BLaER1 (cell line): ENCODE measurements around the gene RCE1.

Experiments used
- H3K27ac ChIP-seq: shearing (Covaris generic); formaldehyde crosslinking; 2 replicates; pipeline ENCODE4 v1.8.1; 2022
- H3K27me3 ChIP-seq: shearing (Covaris generic); formaldehyde crosslinking; 2 replicates; pipeline ENCODE4 v1.8.1; 2022
- H3K36me3 ChIP-seq: shearing (Covaris generic); formaldehyde crosslinking; 2 replicates; pipeline ENCODE4 v1.8.1; 2022
- H3K4me1 ChIP-seq: shearing (Covaris generic); formaldehyde crosslinking; 2 replicates; pipeline ENCODE4 v1.8.1; 2022
- H3K4me2 ChIP-seq: shearing (Covaris generic); formaldehyde crosslinking; 2 replicates; pipeline ENCODE4 v1.8.1; 2022
- H3K4me3 ChIP-seq: shearing (Covaris generic); formaldehyde crosslinking; 2 replicates; pipeline ENCODE4 v1.8.1; 2022
- H3K9ac ChIP-seq: shearing (Covaris generic); formaldehyde crosslinking; 2 replicates; pipeline ENCODE4 v1.8.1; 2022
- H3K9me3 ChIP-seq: shearing (Covaris generic); formaldehyde crosslinking; 2 replicates; pipeline ENCODE4 v1.8.1; 2022
- H4K20me1 ChIP-seq: shearing (Covaris generic); formaldehyde crosslinking; 2 replicates; pipeline ENCODE4 v1.8.1; 2022
- Cebpa-rat ChIP-seq: shearing (Covaris generic); IDR thresholded peaks from 2 replicates; pipeline ENCODE4 v1.8.1; 2022

The RCE1 gene

GRCh38 chr11:66884443-66884842, 41.2 kb downstream of the RCE1 start:
- no peak for TF ChIP-seq Cebpa-rat
- no peak overlapping the region for H3K27ac ChIP-seq
- no peak overlapping the region for H3K4me2 ChIP-seq
- peaks cover 41% of the 10 kb centered on the region for H3K4me1 ChIP-seq
- no peak overlapping the region for H3K9ac ChIP-seq
- H3K9me3 ChIP-seq: no peaks in the 10 kb centered on the region
- no peaks in the 10 kb centered on the region for H4K20me1 ChIP-seq
- H3K36me3 ChIP-seq: no peaks in the 10 kb centered on the region
- H3K27me3 ChIP-seq: no peaks in the 10 kb centered on the region
- H3K4me3 ChIP-seq: no peak overlapping the region

GRCh38 chr11:66885469-66885868, 42.2 kb downstream of the RCE1 start:
- Histone ChIP-seq H3K9me3 (no peaks in the 10 kb centered on the region), H3K4me2 (no peak overlapping the region), H4K20me1 (no peaks in the 10 kb centered on the region), H3K27me3 (no peaks in the 10 kb centered on the region), H3K4me3 (no peak overlapping the region), H3K9ac (no peak overlapping the region), H3K4me1 (peaks cover 40% of the 10 kb centered on the region), H3K36me3 (no peaks in the 10 kb centered on the region), H3K27ac (no peak overlapping the region)
- TF ChIP-seq Cebpa-rat: no peak

GRCh38 chr11:66885950-66886440, 42.8 kb downstream of the RCE1 start:
- no peaks in the 10 kb centered on the region for H3K36me3 ChIP-seq
- H3K4me1 ChIP-seq: peaks cover 40% of the 10 kb centered on the region
- H3K27ac ChIP-seq: no peak overlapping the region

GRCh38 chr11:66886671-66887221, 43.5 kb downstream of the RCE1 start:
- Histone ChIP-seq H4K20me1 (no peaks in the 10 kb centered on the region), H3K27ac (no peak overlapping the region), H3K27me3 (no peaks in the 10 kb centered on the region), H3K4me2 (no peak overlapping the region), H3K36me3 (no peaks in the 10 kb centered on the region), H3K9me3 (no peaks in the 10 kb centered on the region), H3K9ac (no peak overlapping the region), H3K4me3 (no peak overlapping the region), H3K4me1 (peaks cover 39% of the 10 kb centered on the region)
- TF ChIP-seq Cebpa-rat: no peak

More at GRCh38 chr11:66885950-66886440, 42.8 kb downstream of the RCE1 start:
- H3K9me3 ChIP-seq: no peaks in the 10 kb centered on the region
- no peak for TF ChIP-seq Cebpa-rat
- H4K20me1 ChIP-seq: no peaks in the 10 kb centered on the region
- H3K27me3 ChIP-seq: no peaks in the 10 kb centered on the region
- no peak overlapping the region for H3K9ac ChIP-seq
- H3K4me2 ChIP-seq: no peak overlapping the region
- no peak overlapping the region for H3K4me3 ChIP-seq

- Histone ChIP-seq H3K4me1 (peaks cover 31% of the 10 kb centered on the region), H4K20me1 (no peaks in the 10 kb centered on the region), H3K9ac (no peak overlapping the region), H3K27me3 (no peaks in the 10 kb centered on the region), H3K36me3 (no peaks in the 10 kb centered on the region), H3K4me2 (no peak overlapping the region), H3K27ac (no peak overlapping the region), H3K9me3 (no peaks in the 10 kb centered on the region), H3K4me3 (no peak overlapping the region)
- no peak for TF ChIP-seq Cebpa-rat
These were observed 44.3 kb downstream of the RCE1 start for GRCh38 chr11:66887526-66887925.

- no peaks in the 10 kb centered on the region for H4K20me1 ChIP-seq
- no peak for TF ChIP-seq Cebpa-rat
- H3K4me1 ChIP-seq: peaks cover 28% of the 10 kb centered on the region
- no peaks in the 10 kb centered on the region for H3K9me3 ChIP-seq
- H3K27ac ChIP-seq: no peak overlapping the region
- H3K4me2 ChIP-seq: no peak overlapping the region
- H3K9ac ChIP-seq: no peak overlapping the region
- no peak overlapping the region for H3K4me3 ChIP-seq
- H3K27me3 ChIP-seq: no peaks in the 10 kb centered on the region
- no peaks in the 10 kb centered on the region for H3K36me3 ChIP-seq
These were observed 45.0 kb downstream of the RCE1 start for GRCh38 chr11:66888282-66888681.

GRCh38 chr11:66889960-66890359, 46.7 kb downstream of the RCE1 start:
- Histone ChIP-seq H3K9ac (no peak overlapping the region), H3K9me3 (no peaks in the 10 kb centered on the region), H3K27ac (no peak overlapping the region), H3K36me3 (no peaks in the 10 kb centered on the region), H3K4me3 (no peak overlapping the region), H3K27me3 (no peaks in the 10 kb centered on the region), H4K20me1 (no peaks in the 10 kb centered on the region), H3K4me1 (peaks cover 28% of the 10 kb centered on the region), H3K4me2 (0 out of 2 replicates have a peak overlapping the region, but pooled peaks have one; percentile 17)
- TF ChIP-seq Cebpa-rat: no peak

GRCh38 chr11:66891851-66892660, 48.8 kb downstream of the RCE1 start:
- Histone ChIP-seq H3K36me3 (no peaks in the 10 kb centered on the region), H3K4me1 (peaks cover 21% of the 10 kb centered on the region), H3K4me3 (no peak overlapping the region), H4K20me1 (no peaks in the 10 kb centered on the region), H3K27me3 (no peaks in the 10 kb centered on the region), H3K9ac (no peak overlapping the region), H3K9me3 (no peaks in the 10 kb centered on the region), H3K27ac (no peak overlapping the region), H3K4me2 (no peak overlapping the region)
- TF ChIP-seq Cebpa-rat: no peak

- no peak for TF ChIP-seq Cebpa-rat
- no peaks in the 10 kb centered on the region for H3K36me3 ChIP-seq
- H3K4me1 ChIP-seq: peaks cover 21% of the 10 kb centered on the region
- no peak overlapping the region for H3K27ac ChIP-seq
- H3K9ac ChIP-seq: no peak overlapping the region
- H3K9me3 ChIP-seq: no peaks in the 10 kb centered on the region
- H4K20me1 ChIP-seq: no peaks in the 10 kb centered on the region
- no peaks in the 10 kb centered on the region for H3K27me3 ChIP-seq
- H3K4me2 ChIP-seq: no peak overlapping the region
- no peak overlapping the region for H3K4me3 ChIP-seq
These were observed 49.7 kb downstream of the RCE1 start for GRCh38 chr11:66892911-66893310.

- no peak overlapping the region for H3K27ac ChIP-seq
- no peaks in the 10 kb centered on the region for H3K36me3 ChIP-seq
- TF ChIP-seq Cebpa-rat: no peak
- H3K4me3 ChIP-seq: no peak overlapping the region
- no peak overlapping the region for H3K9ac ChIP-seq
- peaks cover 21% of the 10 kb centered on the region for H3K4me1 ChIP-seq
- no peaks in the 10 kb centered on the region for H3K27me3 ChIP-seq
- no peaks in the 10 kb centered on the region for H4K20me1 ChIP-seq
- H3K4me2 ChIP-seq: no peak overlapping the region
- no peaks in the 10 kb centered on the region for H3K9me3 ChIP-seq
These were observed 50.9 kb downstream of the RCE1 start for GRCh38 chr11:66894141-66894540.
